ENCODE results near the gene ATF2. TPM values are rescaled to one million over a fixed set of nuclear protein-coding genes. Genes with fewer than 3 reads are reported as not detected.

ATF2 gene
- total and polyA plus RNA-seq, 2 of the 4 experiments (the other 2 are of a cell fraction) = 23.2 to 60.0 TPM

DNA sequence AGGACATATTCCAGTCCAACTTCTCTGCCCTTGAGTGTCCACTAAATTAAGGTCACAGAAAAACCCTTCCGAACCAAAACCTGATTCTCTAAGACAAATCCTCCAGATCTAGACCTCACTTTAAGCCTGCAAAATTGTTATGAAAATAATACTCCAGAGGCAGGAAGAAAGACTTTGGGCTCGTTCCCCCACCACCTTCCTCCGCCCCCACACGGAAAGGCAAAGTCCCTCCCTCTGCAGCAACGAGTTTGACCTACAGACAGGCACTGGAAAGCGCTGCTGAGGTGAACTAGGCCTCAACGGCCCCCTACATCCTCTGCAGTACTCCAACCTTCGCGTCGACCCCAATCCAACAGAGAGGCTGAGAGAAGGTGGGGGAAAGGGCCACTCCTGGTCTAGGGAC lies 12.7 kb upstream of the ATF2 start (continued):
- no peak for TF ChIP-seq FOS (IDR thresholded peaks at IDR 0.05; ENCODE audit: low read depth, low read length)

DNA sequence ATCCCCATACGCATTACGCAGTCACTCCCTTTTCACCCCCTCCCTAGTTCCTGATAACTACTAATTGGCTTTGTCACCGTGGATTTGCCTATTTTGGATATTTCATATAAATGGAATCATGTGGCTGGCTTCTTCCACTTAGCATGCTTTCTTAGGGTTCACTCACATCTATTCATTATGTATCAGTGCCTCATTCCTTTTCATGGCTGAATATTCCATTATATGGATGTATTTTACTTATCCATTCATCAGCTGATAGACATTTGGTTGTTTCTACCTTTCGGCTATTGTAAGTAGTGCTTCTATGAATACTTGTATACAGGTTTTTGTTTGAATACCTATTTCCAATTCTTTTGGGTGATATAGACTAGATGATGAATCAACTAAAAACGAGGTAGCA lies 8.6 kb upstream of the ATF2 start:
- Histone ChIP-seq H3K9me3 (ENCODE audit: control insufficient read depth, insufficient read depth, low read length) (no peaks in the 10 kb centered on the region), H3K56ac (ENCODE audit: extremely low read depth, insufficient read depth, low read length) (no peak overlapping the region), H3K4me2 (ENCODE audit: low read depth, low read length) (no peak overlapping the region), H2BK5ac (ENCODE audit: low read depth, low read length, poor library complexity, severe bottlenecking) (no peak overlapping the region), H4K5ac (ENCODE audit: low read depth, low read length) (no peak overlapping the region), H2BK120ac (ENCODE audit: low read depth, low read length) (no peak overlapping the region), H4K20me1 (ENCODE audit: insufficient read depth, low read length) (0 out of 2 replicates have a peak, but pooled peaks cover 3% of the 10 kb centered on the region), H3K9ac (ENCODE audit: low read depth, low read length) (no peak overlapping the region), H3K27me3 (ENCODE audit: control insufficient read depth, insufficient read depth, low read length) (no peaks in the 10 kb centered on the region), H3K36me3 (ENCODE audit: control insufficient read depth, insufficient read depth, low read length) (peaks cover 14% of the 10 kb centered on the region), H4K91ac (ENCODE audit: insufficient read depth, low read depth, low read length) (no peak overlapping the region), H3K4ac (ENCODE audit: low read depth, low read length) (no peak overlapping the region), H3K14ac (replicated peaks; ENCODE audit: low read depth, low read length) (no peak overlapping the region), H2AFZ (replicated peaks; ENCODE audit: low read length, poor library complexity) (no peak overlapping the region), H3K4me1 (ENCODE audit: control insufficient read depth, insufficient read depth, low read length) (no peaks in the 10 kb centered on the region), H4K8ac (ENCODE audit: low read depth in 2 of 2, low read length in 2 of 2) (no peak overlapping the region), H3K4me3 (ENCODE audit: insufficient read depth, low read depth, low read length) (no peak overlapping the region), H3K27ac (ENCODE audit: insufficient read depth, low read length) (no peak overlapping the region), H3K18ac (ENCODE audit: low read depth, low read length) (no peak overlapping the region), H3K23ac (ENCODE audit: low read depth, low read length) (no peak overlapping the region), H2BK15ac (ENCODE audit: low read depth, low read length) (no peak overlapping the region), H2BK20ac (ENCODE audit: low read depth, low read length) (no peak overlapping the region), H2AK9ac (replicated peaks; ENCODE audit: low read depth, low read length, poor library complexity) (no peak overlapping the region), H3K79me1 (ENCODE audit: low read depth in 1 of 2, low read length in 2 of 2) (peaks cover 14 to 20% of the 10 kb centered on the region in 2 experiments), H2AK5ac (ENCODE audit: low read depth, low read length) (no peak overlapping the region), H3K9me1 (ENCODE audit: insufficient read depth, low read length) (0 out of 2 replicates have a peak, but pooled peaks cover 2% of the 10 kb centered on the region)
- intact Hi-C loops (cut with micrococcal nuclease) (no loop called here), dilution Hi-C loops (cut with HindIII; ENCODE audit: low sequenced_read_pairs, unreplicated experiment) (no loop called here), in situ Hi-C loops (cut with MboI; ENCODE audit: low sequenced_read_pairs) (no loop called here)
- no TSS peak for BruUV-seq (replicated peaks)
- ChIA-PET POLR2A (ENCODE audit: unreplicated experiment) (no interaction called here), CTCF (no interaction called here)
- WGBS, 2 experiments (ENCODE audit: extremely low coverage in 2 of 2, insufficient read length in 1 of 2) = 100% methylated on average over 2 of the region's 5 CpGs; no CpG with 5 or more reads in 1 of the 2 experiments
- no peak for DNase-seq
- TF ChIP-seq SMC3 (IDR thresholded peaks at IDR 0.05; ENCODE audit: low read depth, low read length) (no peak), BHLHE40 (IDR thresholded peaks at IDR 0.05; ENCODE audit: low read depth, low read length) (no peak), CEBPB (IDR thresholded peaks at IDR 0.05; ENCODE audit: low read depth, low read length) (no peak), RFX5 (IDR thresholded peaks at IDR 0.05; ENCODE audit: low read depth, low read length) (no peak), NFE2L2 (IDR thresholded peaks at IDR 0.05; ENCODE audit: low read depth, low read length) (no peak), MAZ (IDR thresholded peaks at IDR 0.05; ENCODE audit: borderline replicate concordance, low read depth, low read length) (no peak), RCOR1 (IDR thresholded peaks at IDR 0.05; ENCODE audit: insufficient replicate concordance, low read length) (no peak), ELK1 (IDR thresholded peaks at IDR 0.05; ENCODE audit: borderline replicate concordance, low read depth, low read length) (no peak), POLR2A (IDR thresholded peaks at IDR 0.05; ENCODE audit: low read depth, low read length) (no peak), CHD1 (IDR thresholded peaks at IDR 0.05; ENCODE audit: low read depth, low read length) (no peak), CTCF (conservative IDR thresholded peaks at IDR 0.05; ENCODE audit: low read depth, low read length) (no peak)
- ATAC-seq (ENCODE audit: low read depth) = no peak

All from IMR-90 (cell line).